ENCODE data around the gene ADD3. TPM values are rescaled to one million over a fixed set of nuclear protein-coding genes. Genes with fewer than 3 reads are reported as not detected.
A peak's percentile ranks its signal among the peaks of the same experiment; 100 is the strongest.

ADD3 gene
- total RNA-seq, 4 donors from 2014 or later = 236 to 545 (median 314) TPM

- no peak overlapping the region for H3K27ac ChIP-seq
- no peaks in the 10 kb centered on the region for H3K27me3 ChIP-seq
- no peaks in the 10 kb centered on the region for H3K9me3 ChIP-seq
- peaks cover 0 to 23% (median 2%) of the 10 kb centered on the region in 4 donors for H3K4me1 ChIP-seq
- peaks cover 0 to 6% (median 0%) of the 10 kb centered on the region in 3 donors for H3K36me3 ChIP-seq
- DNase-seq = no peak
- TF ChIP-seq POLR2A (IDR thresholded peaks at IDR 0.05) (no peak), CTCF (IDR thresholded peaks at IDR 0.05) (peak; percentile 45 to 75 (median 68))
- H3K4me3 ChIP-seq = no peak overlapping the region
Measured at GRCh38 chr10:110138197-110138812, 130.5 kb downstream of the ADD3 start.

GRCh38 chr10:110141185-110141584, 133.4 kb downstream of the ADD3 start:
- peaks cover 0 to 23% (median 2%) of the 10 kb centered on the region in 4 donors for H3K4me1 ChIP-seq
- peak in 1 of 3 donors; percentile 62 for DNase-seq
- H3K4me3 ChIP-seq = no peak overlapping the region
- peak in 1 of 2 donors; percentile 46 for TF ChIP-seq POLR2A (IDR thresholded peaks at IDR 0.05)
- no peak for TF ChIP-seq CTCF (IDR thresholded peaks at IDR 0.05)
- peak overlapping the region in 3 of 4 donors; percentile 45 to 85 (median 83) for H3K27ac ChIP-seq
- H3K36me3 ChIP-seq = no peaks in the 10 kb centered on the region
- H3K9me3 ChIP-seq = no peaks in the 10 kb centered on the region
- no peaks in the 10 kb centered on the region for H3K27me3 ChIP-seq

- no peak overlapping the region for H3K4me3 ChIP-seq
- peak in 2 of 3 donors; percentile 70 to 81 for DNase-seq
- H3K9me3 ChIP-seq = no peaks in the 10 kb centered on the region
- H3K27me3 ChIP-seq = no peaks in the 10 kb centered on the region
- no peaks in the 10 kb centered on the region for H3K36me3 ChIP-seq
- peak overlapping the region in 3 of 4 donors; percentile 41 to 85 (median 83) for H3K27ac ChIP-seq
- H3K4me1 ChIP-seq = peaks cover 0 to 23% (median 2%) of the 10 kb centered on the region in 4 donors
- no peak for TF ChIP-seq CTCF (IDR thresholded peaks at IDR 0.05)
- TF ChIP-seq POLR2A (IDR thresholded peaks at IDR 0.05) = peak in 1 of 2 donors; percentile 35
Measured at GRCh38 chr10:110141871-110142635, 134.3 kb downstream of the ADD3 start.

GRCh38 chr10:110142965-110143364, 135.2 kb downstream of the ADD3 start:
- TF ChIP-seq CTCF (IDR thresholded peaks at IDR 0.05) = no peak
- no peak for TF ChIP-seq POLR2A (IDR thresholded peaks at IDR 0.05)
- H3K27ac ChIP-seq = peak overlapping the region in 2 of 4 donors; percentile 83 to 85
- H3K4me3 ChIP-seq = no peak overlapping the region

GRCh38 chr10:110144507-110144906, 136.7 kb downstream of the ADD3 start:
- Histone ChIP-seq H3K36me3 (no peaks in the 10 kb centered on the region), H3K4me1 (peaks cover 0 to 17% (median 2%) of the 10 kb centered on the region in 4 donors), H3K27ac (no peak overlapping the region), H3K9me3 (no peaks in the 10 kb centered on the region), H3K4me3 (no peak overlapping the region), H3K27me3 (no peaks in the 10 kb centered on the region)
- no peak for DNase-seq
- no peak for TF ChIP-seq POLR2A (IDR thresholded peaks at IDR 0.05)
- TF ChIP-seq CTCF (IDR thresholded peaks at IDR 0.05) = no peak

More at GRCh38 chr10:110142965-110143364, 135.2 kb downstream of the ADD3 start:
- no peak for DNase-seq
- H3K27me3 ChIP-seq = no peaks in the 10 kb centered on the region
- peaks cover 0 to 22% (median 2%) of the 10 kb centered on the region in 4 donors for H3K4me1 ChIP-seq
- H3K9me3 ChIP-seq = no peaks in the 10 kb centered on the region
- no peaks in the 10 kb centered on the region for H3K36me3 ChIP-seq

All from Peyer's patch (tissue), 4 donors.